ENCODE data around the gene SSR4. TPM values are rescaled to one million over a fixed set of nuclear protein-coding genes. Genes with fewer than 3 reads are reported as not detected.
A peak's percentile ranks its signal among the peaks of the same experiment; 100 is the strongest.

The SSR4 gene
- total RNA-seq, 1 donor from 2014 or later = 183 TPM

DNA sequence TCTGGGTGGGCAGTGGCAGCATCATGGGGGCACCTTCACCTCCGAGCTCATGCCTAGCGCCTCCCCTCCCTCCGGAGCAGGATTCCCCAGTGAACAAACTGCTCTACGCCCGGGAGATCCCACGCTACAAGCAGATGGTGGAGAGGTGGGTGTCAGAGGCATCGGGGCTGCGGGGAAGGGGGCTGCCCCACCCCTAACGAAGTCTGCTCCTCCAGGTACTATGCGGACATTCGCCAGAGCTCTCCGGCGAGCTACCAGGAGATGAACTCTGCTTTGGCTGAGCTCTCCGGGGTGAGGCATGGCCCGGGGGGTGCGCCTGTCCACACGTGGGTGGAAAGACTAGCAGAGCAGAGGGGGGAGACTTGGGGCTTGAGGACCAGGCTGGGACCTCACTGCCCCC is 16.3 kb upstream of the SSR4 start:
- H3K36me3 Mint-ChIP-seq (ENCODE audit: low read depth) = no peaks in the 10 kb centered on the region
- TF ChIP-seq, protein P1, sequence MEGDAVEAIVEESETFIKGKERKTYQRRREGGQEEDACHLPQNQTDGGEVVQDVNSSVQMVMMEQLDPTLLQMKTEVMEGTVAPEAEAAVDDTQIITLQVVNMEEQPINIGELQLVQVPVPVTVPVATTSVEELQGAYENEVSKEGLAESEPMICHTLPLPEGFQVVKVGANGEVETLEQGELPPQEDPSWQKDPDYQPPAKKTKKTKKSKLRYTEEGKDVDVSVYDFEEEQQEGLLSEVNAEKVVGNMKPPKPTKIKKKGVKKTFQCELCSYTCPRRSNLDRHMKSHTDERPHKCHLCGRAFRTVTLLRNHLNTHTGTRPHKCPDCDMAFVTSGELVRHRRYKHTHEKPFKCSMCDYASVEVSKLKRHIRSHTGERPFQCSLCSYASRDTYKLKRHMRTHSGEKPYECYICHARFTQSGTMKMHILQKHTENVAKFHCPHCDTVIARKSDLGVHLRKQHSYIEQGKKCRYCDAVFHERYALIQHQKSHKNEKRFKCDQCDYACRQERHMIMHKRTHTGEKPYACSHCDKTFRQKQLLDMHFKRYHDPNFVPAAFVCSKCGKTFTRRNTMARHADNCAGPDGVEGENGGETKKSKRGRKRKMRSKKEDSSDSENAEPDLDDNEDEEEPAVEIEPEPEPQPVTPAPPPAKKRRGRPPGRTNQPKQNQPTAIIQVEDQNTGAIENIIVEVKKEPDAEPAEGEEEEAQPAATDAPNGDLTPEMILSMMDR (conservative IDR thresholded peaks at IDR 0.05) = no peak
- no peak overlapping the region for H3K4me3 Mint-ChIP-seq
- no peak for DNase-seq (ENCODE audit: low read depth, low spot score)
- no peaks in the 10 kb centered on the region for H3K9me3 Mint-ChIP-seq
- no peaks in the 10 kb centered on the region for H3K27me3 Mint-ChIP-seq (ENCODE audit: low read depth)
- no peak overlapping the region for H3K27ac Mint-ChIP-seq (ENCODE audit: unreplicated experiment)
- peaks cover 8% of the 10 kb centered on the region for H3K4me1 Mint-ChIP-seq

DNA sequence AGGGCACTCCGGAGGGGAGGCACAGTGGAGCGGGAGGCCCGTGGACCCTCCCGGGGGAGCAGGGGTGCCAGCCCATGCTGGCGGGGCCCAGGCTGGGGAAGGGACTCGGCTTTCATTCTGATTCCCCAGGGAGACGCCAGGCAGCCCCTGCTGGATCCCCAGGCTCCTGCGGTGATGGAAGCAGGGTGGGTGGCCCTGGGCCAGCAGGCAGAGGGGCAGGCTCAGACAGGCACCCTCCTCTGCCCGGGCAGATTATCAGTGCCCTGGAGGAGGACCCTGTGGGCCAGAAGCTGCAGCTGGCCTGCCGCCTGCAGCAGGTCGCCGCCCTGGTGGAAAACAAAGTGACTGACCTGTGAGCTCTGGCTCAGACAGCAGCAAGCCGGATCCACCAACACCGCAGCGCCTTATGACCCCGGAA is 15.8 kb upstream of the SSR4 start:
- no peak for DNase-seq (ENCODE audit: low read depth, low spot score)
- Mint-ChIP-seq H3K4me1 (peaks cover 8% of the 10 kb centered on the region), H3K4me3 (no peak overlapping the region), H3K9me3 (no peaks in the 10 kb centered on the region), H3K36me3 (ENCODE audit: low read depth) (no peaks in the 10 kb centered on the region), H3K27ac (ENCODE audit: unreplicated experiment) (no peak overlapping the region), H3K27me3 (ENCODE audit: low read depth) (no peaks in the 10 kb centered on the region)
- TF ChIP-seq, protein P1 (conservative IDR thresholded peaks at IDR 0.05) = peak; percentile 27

DNA sequence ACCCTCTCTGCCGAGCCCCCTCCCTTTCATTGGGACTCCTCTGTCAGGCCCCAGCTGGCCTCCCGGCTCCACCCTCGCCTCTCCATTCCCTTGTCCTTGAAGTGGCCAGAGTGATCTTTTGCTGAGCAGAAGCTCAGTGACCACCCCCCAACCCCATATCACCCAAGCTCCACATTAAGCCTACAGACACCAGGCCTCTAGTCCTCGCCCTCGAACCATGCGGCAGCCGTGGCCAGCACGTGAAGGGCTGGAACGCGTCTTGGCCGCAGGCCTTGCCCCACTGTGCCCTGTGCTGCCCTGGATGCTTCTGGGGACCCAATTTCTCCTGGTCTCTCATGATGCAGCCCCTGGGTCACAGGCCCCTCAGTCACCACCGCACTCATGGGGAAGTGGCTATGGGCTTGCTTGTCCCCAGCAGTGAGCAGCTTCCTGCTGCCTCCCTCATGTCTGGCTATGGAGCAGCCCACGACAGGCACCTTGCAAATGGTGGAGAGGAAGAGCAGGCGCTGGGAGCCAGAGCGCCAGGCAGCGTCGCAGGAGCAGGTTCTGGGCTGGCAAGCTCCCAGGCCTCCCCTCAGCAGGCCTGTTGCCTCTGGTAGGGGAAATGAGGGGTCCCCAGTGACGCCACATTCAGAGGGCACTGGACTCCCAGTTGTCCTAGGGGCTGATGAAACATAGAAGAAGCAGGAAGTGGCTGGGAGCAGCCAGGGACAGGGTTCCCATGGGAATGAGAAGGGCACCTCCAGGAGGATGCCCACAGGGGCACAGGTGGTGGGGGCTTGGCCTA is 14.4 kb upstream of the SSR4 start:
- no peaks in the 10 kb centered on the region for H3K9me3 Mint-ChIP-seq
- DNase-seq (ENCODE audit: low read depth, low spot score) = no peak
- peak overlapping the region; percentile 6 for H3K27ac Mint-ChIP-seq (ENCODE audit: unreplicated experiment)
- H3K27me3 Mint-ChIP-seq (ENCODE audit: low read depth) = no peaks in the 10 kb centered on the region
- no peaks in the 10 kb centered on the region for H3K36me3 Mint-ChIP-seq (ENCODE audit: low read depth)
- peak overlapping the region; percentile 55 for H3K4me3 Mint-ChIP-seq
- TF ChIP-seq, protein P1 (conservative IDR thresholded peaks at IDR 0.05) = no peak
- peaks cover 8% of the 10 kb centered on the region for H3K4me1 Mint-ChIP-seq

DNA sequence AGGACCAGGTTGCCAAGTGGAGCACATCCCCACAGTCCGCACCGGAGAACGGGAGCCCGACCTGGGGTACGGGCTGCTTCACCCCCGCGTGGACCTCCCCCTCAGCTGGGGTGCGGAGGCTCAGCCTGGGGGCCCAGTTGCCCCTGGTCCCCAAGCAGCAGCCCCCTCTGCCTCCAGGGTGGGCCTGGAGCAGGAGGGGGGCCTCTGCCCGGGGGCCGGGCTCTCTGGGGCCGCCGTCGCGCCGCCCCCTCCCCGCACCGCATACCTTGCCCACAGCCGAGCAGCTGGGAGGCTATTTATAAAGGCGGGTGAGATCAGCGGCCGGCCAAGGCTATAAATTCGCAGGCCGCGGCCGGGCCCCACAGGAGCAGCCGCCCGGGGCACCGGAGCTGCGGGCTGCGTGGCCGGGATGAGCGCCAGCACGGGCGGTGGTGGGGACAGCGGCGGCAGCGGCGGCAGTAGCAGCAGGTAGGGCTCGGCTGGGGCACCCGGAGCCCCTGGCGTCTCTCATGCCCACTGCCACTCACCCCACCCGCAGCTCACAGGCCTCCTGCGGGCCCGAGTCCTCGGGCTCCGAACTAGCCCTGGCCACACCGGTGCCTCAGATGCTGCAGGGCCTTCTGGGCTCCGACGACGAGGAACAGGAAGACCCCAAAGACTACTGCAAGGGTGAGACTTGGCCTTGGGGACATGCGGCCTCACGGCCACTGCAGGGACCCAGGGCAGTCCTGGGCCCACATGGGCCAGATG is 13.6 kb upstream of the SSR4 start, which contains the start of gene SRPK3:
SRPK3 (plus strand) TSS at position 364 of the 750 bp plus-strand sequence; CDS start at position 410, 46 bp downstream.
- H3K27ac Mint-ChIP-seq (ENCODE audit: unreplicated experiment) = peak within 1 kb of the TSS; percentile 6

DNA sequence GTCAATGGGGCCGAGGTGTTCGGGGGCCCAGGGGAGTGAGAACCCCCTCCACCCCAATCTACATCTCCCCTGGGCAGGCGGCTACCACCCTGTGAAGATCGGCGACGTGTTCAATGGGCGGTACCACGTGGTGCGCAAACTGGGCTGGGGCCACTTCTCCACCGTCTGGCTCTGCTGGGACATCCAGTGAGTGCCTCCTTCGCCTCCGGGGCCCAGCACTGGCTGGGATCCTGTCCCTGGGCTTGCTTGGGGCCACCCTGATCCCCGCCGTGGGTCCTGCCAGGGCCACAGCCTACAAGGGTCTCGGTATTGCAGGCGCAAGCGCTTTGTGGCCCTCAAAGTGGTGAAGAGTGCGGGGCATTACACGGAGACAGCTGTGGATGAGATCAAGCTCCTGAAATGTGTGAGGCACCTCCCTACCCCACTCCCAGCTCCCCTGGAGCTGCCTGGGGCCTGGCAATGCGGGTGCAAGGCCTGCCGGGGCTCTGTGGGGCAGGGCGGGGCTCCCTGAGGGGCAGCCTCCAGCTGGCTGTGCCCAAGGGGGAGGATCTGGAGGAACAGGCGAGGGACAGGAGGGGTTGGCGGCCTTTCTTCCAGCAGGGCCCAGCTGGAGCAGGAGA is 12.9 kb upstream of the SSR4 start:
- no peaks in the 10 kb centered on the region for H3K36me3 Mint-ChIP-seq (ENCODE audit: low read depth)
- no peaks in the 10 kb centered on the region for H3K9me3 Mint-ChIP-seq
- TF ChIP-seq, protein P1 (conservative IDR thresholded peaks at IDR 0.05) = no peak
- no peak overlapping the region for H3K4me3 Mint-ChIP-seq
- peaks cover 8% of the 10 kb centered on the region for H3K4me1 Mint-ChIP-seq
- no peak for DNase-seq (ENCODE audit: low read depth, low spot score)
- H3K27ac Mint-ChIP-seq (ENCODE audit: unreplicated experiment) = no peak overlapping the region
- no peaks in the 10 kb centered on the region for H3K27me3 Mint-ChIP-seq (ENCODE audit: low read depth)

More for the DNA sequence above, 13.6 kb upstream of the SSR4 start, which contains the start of gene SRPK3:
- H3K4me3 Mint-ChIP-seq = peak within 1 kb of the TSS; percentile 55
- TF ChIP-seq, protein P1 (conservative IDR thresholded peaks at IDR 0.05) = no peak
- H3K9me3 Mint-ChIP-seq = no peaks in the 10 kb centered on the region
- no peaks in the 10 kb centered on the region for H3K36me3 Mint-ChIP-seq (ENCODE audit: low read depth)
- no peaks in the 10 kb centered on the region for H3K27me3 Mint-ChIP-seq (ENCODE audit: low read depth)
- H3K4me1 Mint-ChIP-seq = peaks cover 8% of the 10 kb centered on the region
- no peak for DNase-seq (ENCODE audit: low read depth, low spot score)

Measured in neural crest cell (in vitro differentiated cells).